K562 (cell line): ENCODE results near the gene RNF114. TPM values are rescaled to one million over a fixed set of nuclear protein-coding genes. Genes with fewer than 3 reads are reported as not detected.
A peak's percentile ranks its signal among the peaks of the same experiment; 100 is the strongest.

ENCODE experiments used
- AFF4 ChIP-seq: sonication (generic); formaldehyde crosslinking; IDR thresholded peaks from 2 replicates; pipeline ENCODE4 v1.8.0; 2023; ENCODE audit warnings: mild to moderate bottlenecking, missing genetic modification reagents
- ATF6 ChIP-seq: sonication (generic); formaldehyde crosslinking; IDR thresholded peaks from 2 replicates; pipeline ENCODE4 v1.4.0; 2020; ENCODE audit warnings: mild to moderate bottlenecking, missing genetic modification reagents
- CEBPZ ChIP-seq: fragments of 150-350 bp; IDR thresholded peaks from 2 replicates; pipeline ENCODE4 v1.6.1; 2014; ENCODE audit warnings: low read depth, mild to moderate bottlenecking, low read length, borderline replicate concordance
- GABPB2 ChIP-seq: fragments of 250-450 bp; sonication (Bioruptor Pico); conservative IDR thresholded peaks from 2 replicates; pipeline ENCODE4 v1.5.1; 2021; ENCODE audit warnings: mild to moderate bottlenecking
- PCBP1 ChIP-seq: fragments of 200-400 bp; formaldehyde crosslinking; IDR thresholded peaks from 2 replicates; pipeline ENCODE4 v1.6.1; 2018; ENCODE audit warnings: mild to moderate bottlenecking, low read depth, low read length; ENCODE audit not compliant: poor library complexity, severe bottlenecking
- PKNOX1 ChIP-seq: fragments of 450-650 bp; IDR thresholded peaks from 2 replicates; pipeline ENCODE4 v1.6.1; 2016
- SPI1 ChIP-seq: IDR thresholded peaks from 2 replicates; pipeline ENCODE4 v1.6.1; 2011; ENCODE audit warnings: low read depth, low read length, control low read depth, borderline replicate concordance
- TEAD2 ChIP-seq: fragments of 450-650 bp; IDR thresholded peaks from 2 replicates; pipeline ENCODE4 v1.6.1; 2016; ENCODE audit warnings: missing genetic modification characterization, control low read depth, missing compliant biosample characterization
- ZFP91 ChIP-seq: sonication (generic); formaldehyde crosslinking; IDR thresholded peaks from 2 replicates; pipeline ENCODE4 v1.8.0; 2022; ENCODE audit warnings: mild to moderate bottlenecking, missing genetic modification reagents
- polyA plus RNA-seq, 8 experiments: library from polyadenylated mRNA; depleted of rRNA in 4 of 8; stranded (reverse) in 5 of 8; unstranded in 3 of 8; fragments of >200 nt; fragmentation: Nextera tagmentation in 2 of 8; fragmentation: Illumina TruSeq in 1 of 8; extraction: Ambion mirVana in 2 of 8; extraction: Trizol in 1 of 8; gene quantifications; 2 replicates each; pipeline versions ENCODE4 v1.2.1 to v1.2.3, GENCODE V29; 2011 to 2014; ENCODE audit warnings: inconsistent platforms in 1 of 8, missing spikeins in 1 of 8
- total RNA-seq, 7 experiments: library from RNA; depleted of rRNA in 6 of 7; stranded (reverse); fragments of >200 nt in 6 of 7; fragmentation: Illumina TruSeq in 2 of 7; extraction: Trizol in 2 of 7; gene quantifications; 2 replicates each; pipeline versions ENCODE4 v1.2.1 to v1.2.3, GENCODE V29; 2011 to 2021; ENCODE audit warnings: low replicate concordance in 1 of 7

Gene RNF114
- total and polyA plus RNA-seq, 9 of the 15 experiments (the other 6 are each of a cell fraction or from before 2014, with no cell fraction given) = 38.6 to 111 (median 62.6) TPM

- TF ChIP-seq AFF4 (CRISPR knock-in tag) = no peak
- no peak for TF ChIP-seq PKNOX1
- no peak for TF ChIP-seq ATF6 (CRISPR knock-in tag)
- no peak for TF ChIP-seq PCBP1
- TF ChIP-seq ZFP91 (CRISPR knock-in tag) = no peak
- peak; percentile 88 for TF ChIP-seq SPI1
- TF ChIP-seq CEBPZ = no peak
- TF ChIP-seq TEAD2 (tag) = no peak
- TF ChIP-seq GABPB2 = no peak
These were observed 10.2 kb upstream of the RNF114 start (continued) for GRCh38 chr20:49925901-49926454.
